ENCODE measurements around the gene JAZF1.

The JAZF1 gene

GRCh38 chr7:27793780-27794179 lies 386.8 kb downstream of the JAZF1 start:
- no peak for DNase-seq

- no peak for DNase-seq
Observed at GRCh38 chr7:27788437-27788836, 392.2 kb downstream of the JAZF1 start.

- no peak for DNase-seq
Observed at GRCh38 chr7:27784399-27785053, 396.1 kb downstream of the JAZF1 start.

- no peak for DNase-seq
Observed at GRCh38 chr7:27782849-27783248, 397.7 kb downstream of the JAZF1 start.

GRCh38 chr7:27781188-27781587 lies 399.4 kb downstream of the JAZF1 start:
- DNase-seq, result no peak
